Liver (tissue), 9 donors: ENCODE data around the gene WWOX. TPM values are rescaled to one million over a fixed set of nuclear protein-coding genes. Genes with fewer than 3 reads are reported as not detected.

Experiments used
- DNase-seq: peaks from one replicate; pipeline ENCODE4 v3.0.0-alpha.2; 2017; ENCODE audit warnings: low spot score
- H3K27ac ChIP-seq, 2 donors: one replicate each; pipeline ENCODE4 v1.7.0; 2013; ENCODE audit warnings: inconsistent platforms in 2 of 2, low read length in 2 of 2, control low read depth in 1 of 2, low read depth in 1 of 2, mild to moderate bottlenecking in 1 of 2
- H3K27me3 ChIP-seq, 4 donors: one replicate each; pipeline versions ENCODE4 v1.6.1 to v1.7.0; 2013; ENCODE audit warnings: low read length in 3 of 4, inconsistent platforms in 1 of 4, mild to moderate bottlenecking in 1 of 4, moderate library complexity in 1 of 4; ENCODE audit not compliant: control insufficient read depth in 4 of 4, insufficient read depth in 4 of 4
- H3K36me3 ChIP-seq, 4 donors: one replicate each; pipeline versions ENCODE4 v1.6.1 to v1.7.0; 2013; ENCODE audit warnings: low read length in 3 of 4, mild to moderate bottlenecking in 3 of 4, low read depth in 1 of 4, moderate library complexity in 1 of 4; ENCODE audit not compliant: control insufficient read depth in 4 of 4, insufficient read depth in 3 of 4
- H3K4me1 ChIP-seq, 4 donors: one replicate each; pipeline versions ENCODE4 v1.6.1 to v1.7.0; 2013; ENCODE audit warnings: low read length in 3 of 4, mild to moderate bottlenecking in 3 of 4, moderate library complexity in 1 of 4; ENCODE audit not compliant: control insufficient read depth in 4 of 4, insufficient read depth in 4 of 4
- H3K4me3 ChIP-seq, 3 donors: one replicate each; pipeline versions ENCODE4 v1.6.1 to v1.7.0; 2013; ENCODE audit warnings: low read length in 3 of 3, control low read depth in 1 of 3, low read depth in 1 of 3, mild to moderate bottlenecking in 1 of 3
- H3K9ac ChIP-seq, 2 donors: one replicate each; pipeline ENCODE4 v1.7.0; 2013; ENCODE audit warnings: low read length in 2 of 2, mild to moderate bottlenecking in 2 of 2, moderate library complexity in 2 of 2, control low read depth in 1 of 2, low read depth in 1 of 2
- H3K9me3 ChIP-seq, 4 donors: one replicate each; pipeline versions ENCODE4 v1.6.1 to v1.7.0; 2013; ENCODE audit warnings: low read length in 3 of 4; ENCODE audit not compliant: control insufficient read depth in 4 of 4
- ATF3 ChIP-seq: IDR thresholded peaks from 2 replicates; pipeline ENCODE4 v1.6.1; 2016; ENCODE audit warnings: antibody characterized with exemption
- CTCF ChIP-seq: fragments of 150-350 bp; IDR thresholded peaks from 2 replicates; pipeline ENCODE4 v1.5.1; 2017; ENCODE audit warnings: improper control_type of control experiment, low read depth, low read length; ENCODE audit not compliant: missing input control
- EGR1 ChIP-seq, 2 donors: IDR thresholded peaks; 2 replicates each; pipeline ENCODE4 v1.6.1; 2016 to 2018; ENCODE audit warnings: antibody characterized with exemption in 2 of 2, low read depth in 2 of 2
- FOXA2 ChIP-seq: IDR thresholded peaks from 2 replicates; pipeline ENCODE4 v1.6.1; 2016; ENCODE audit warnings: antibody characterized with exemption
- GABPA ChIP-seq, 2 donors: IDR thresholded peaks in 1 of 2; conservative IDR thresholded peaks in 1 of 2; 2 replicates each; pipeline ENCODE4 v1.6.1; 2016; ENCODE audit warnings: antibody characterized with exemption in 2 of 2, mild to moderate bottlenecking in 1 of 2, moderate library complexity in 1 of 2
- HNF4A ChIP-seq, 2 donors: conservative IDR thresholded peaks; 2 replicates each; pipeline ENCODE4 v1.6.1; 2016; ENCODE audit warnings: antibody characterized with exemption in 2 of 2, mild to moderate bottlenecking in 2 of 2
- HNF4G ChIP-seq: IDR thresholded peaks from 2 replicates; pipeline ENCODE4 v1.6.1; 2016; ENCODE audit warnings: antibody characterized with exemption
- JUND ChIP-seq, 2 donors: IDR thresholded peaks; 2 replicates each; pipeline ENCODE4 v1.6.1; 2016; ENCODE audit warnings: antibody characterized with exemption in 2 of 2
- NR2F2 ChIP-seq: IDR thresholded peaks from 2 replicates; pipeline ENCODE4 v1.6.1; 2016; ENCODE audit warnings: antibody characterized with exemption
- RAD21 ChIP-seq, 2 donors: IDR thresholded peaks; 2 replicates each; pipeline ENCODE4 v1.6.1; 2016; ENCODE audit warnings: antibody characterized with exemption in 2 of 2, mild to moderate bottlenecking in 2 of 2
- RXRA ChIP-seq, 2 donors: IDR thresholded peaks; 2 replicates each; pipeline ENCODE4 v1.6.1; 2017 to 2018; ENCODE audit warnings: antibody characterized with exemption in 2 of 2, mild to moderate bottlenecking in 1 of 2
- SP1 ChIP-seq: IDR thresholded peaks from 2 replicates; pipeline ENCODE4 v1.6.1; 2018; ENCODE audit warnings: antibody characterized with exemption, mild to moderate bottlenecking
- TAF1 ChIP-seq: conservative IDR thresholded peaks from 2 replicates; pipeline ENCODE4 v1.6.1; 2016; ENCODE audit warnings: antibody characterized with exemption, mild to moderate bottlenecking
- YY1 ChIP-seq: IDR thresholded peaks from 2 replicates; pipeline ENCODE4 v1.6.1; 2016; ENCODE audit warnings: antibody characterized with exemption, mild to moderate bottlenecking
- ZBTB33 ChIP-seq: IDR thresholded peaks from 2 replicates; pipeline ENCODE4 v1.6.1; 2016; ENCODE audit warnings: antibody characterized with exemption
- WGBS: extraction: QIAGEN DNeasy Blood & Tissue Kit; methylation state at CpG from one replicate; pipeline ENCODE4 v1.1.7; 2013; 5-methylcytosine and 5-hydroxymethylcytosine counted together
- polyA plus RNA-seq, 2 donors: library from polyadenylated mRNA; stranded (reverse) in 1 of 2; unstranded in 1 of 2; fragments of 200-250 nt in 1 of 2; fragments of >200 nt in 1 of 2; fragmentation: Nextera tagmentation in 1 of 2; extraction: Ambion mirVana in 1 of 2; gene quantifications; one replicate each; pipeline versions ENCODE4 v1.2.1 to v1.2.3, GENCODE V29; 2013 to 2015
- total RNA-seq, 2 donors: library from RNA; depleted of rRNA; stranded (reverse); fragments of >200 nt; gene quantifications; one replicate each; pipeline ENCODE4 v1.2.3, GENCODE V29; 2014
- TF ChIP-seq, protein P1 (sequence below): IDR thresholded peaks from 2 replicates; pipeline ENCODE4 v1.6.1; 2016; ENCODE audit warnings: antibody characterized with exemption
- donor health status: healthy.
- donor health status: healthy.
- donor health status: healthy.
- donor health status: healthy.
- donor health status: healthy.

WWOX gene
- total and polyA plus RNA-seq, 4 donors: 9.8 to 46.0 (median 15.3) TPM

- WGBS: 0% methylated on average over 1 of the region's 1 CpG
- H3K9me3 ChIP-seq: peaks cover 0 to 4% (median 0%) of the 10 kb centered on the region in 4 donors
- DNase-seq: no peak
- H3K4me3 ChIP-seq: no peak overlapping the region
- H3K27me3 ChIP-seq: no peaks in the 10 kb centered on the region
- H3K4me1 ChIP-seq: no peaks in the 10 kb centered on the region
- H3K9ac ChIP-seq: no peak overlapping the region
- H3K27ac ChIP-seq: no peak overlapping the region
- TF ChIP-seq GABPA (IDR thresholded peaks at IDR 0.05 in 1 of 2, conservative IDR thresholded peaks at IDR 0.05 in 1 of 2) (no peak), FOXA2 (no peak), RAD21 (IDR thresholded peaks at IDR 0.05) (no peak), HNF4G (no peak), ATF3 (no peak), SP1 (no peak)
- H3K36me3 ChIP-seq: no peaks in the 10 kb centered on the region
Observed at GRCh38 chr16:78629173-78629572, 529.7 kb downstream of the WWOX start.

- Histone ChIP-seq H3K27ac (no peak overlapping the region), H3K36me3 (no peaks in the 10 kb centered on the region), H3K9me3 (peaks cover 0 to 4% (median 0%) of the 10 kb centered on the region in 4 donors), H3K9ac (no peak overlapping the region), H3K27me3 (no peaks in the 10 kb centered on the region), H3K4me1 (no peaks in the 10 kb centered on the region), H3K4me3 (no peak overlapping the region)
- TF ChIP-seq ATF3 (no peak), FOXA2 (no peak), RAD21 (IDR thresholded peaks at IDR 0.05) (no peak), TAF1 (no peak), JUND (IDR thresholded peaks at IDR 0.05) (no peak), HNF4G (no peak), RXRA (IDR thresholded peaks at IDR 0.05) (no peak), ZBTB33 (no peak), NR2F2 (no peak), YY1 (no peak), CTCF (no peak), EGR1 (IDR thresholded peaks at IDR 0.05; ENCODE audit: low read depth in 2 of 2) (no peak), HNF4A (conservative IDR thresholded peaks at IDR 0.05) (no peak)
- TF ChIP-seq, protein P1, sequence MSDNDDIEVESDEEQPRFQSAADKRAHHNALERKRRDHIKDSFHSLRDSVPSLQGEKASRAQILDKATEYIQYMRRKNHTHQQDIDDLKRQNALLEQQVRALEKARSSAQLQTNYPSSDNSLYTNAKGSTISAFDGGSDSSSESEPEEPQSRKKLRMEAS: no peak
- 97% methylated on average over 3 of the region's 3 CpGs for WGBS
- no peak for DNase-seq
Observed at GRCh38 chr16:78630102-78630501, 530.6 kb downstream of the WWOX start.
